RWPE1 (cell line): Measurements from ENCODE around the gene SLC4A1.

ENCODE experiments used
- CTCF ChIA-PET: fragments of 350-600 bp; sonication (Branson Sonifier 250); formaldehyde crosslinking; extraction: SDS; loops from one replicate; lab custom pipeline; 2021; lab: Yijun Ruan, JAX
- POLR2A ChIA-PET: fragments of 400-600 bp; formaldehyde crosslinking; extraction: SDS; loops from one replicate; lab custom pipeline; 2020; ENCODE audit warnings: antibody characterized with exemption; ENCODE audit not compliant: low non-redundant PET; lab: Yijun Ruan, JAX
- DNase-seq: peaks from one replicate; pipeline ENCODE4 v3.0.0; 2012; ENCODE audit warnings: low spot score
- H3K27ac ChIP-seq: fragments of 450-650 bp; 2 replicates; pipeline ENCODE4 v1.5.1; 2017
- TF ChIP-seq, protein P1 (sequence below): fragments of 450-650 bp; conservative IDR thresholded peaks from 2 replicates; pipeline ENCODE4 v1.5.1; 2017; ENCODE audit warnings: low read depth, mild to moderate bottlenecking

SLC4A1 gene

DNA sequence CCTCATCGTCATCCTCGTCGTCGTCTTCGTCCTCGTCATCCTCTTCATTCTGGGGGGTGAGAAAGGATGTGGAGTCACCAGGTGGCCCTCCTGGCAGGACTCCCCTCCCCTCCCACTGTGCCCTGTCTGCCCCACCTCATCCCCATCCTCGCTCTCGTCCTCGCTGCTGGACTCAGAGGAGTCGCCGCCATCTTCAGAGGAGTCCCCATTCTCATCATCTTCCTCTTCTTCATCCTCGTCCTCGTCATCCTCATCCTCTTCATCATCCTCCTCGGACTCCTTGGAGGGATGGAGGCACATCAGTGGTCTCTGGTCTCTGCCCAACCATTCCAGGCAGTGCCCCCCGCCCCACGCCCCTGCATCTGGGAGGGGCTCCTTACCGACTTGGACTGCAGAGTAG lies 60.6 kb downstream of the SLC4A1 start:
- TF ChIP-seq, protein P1, sequence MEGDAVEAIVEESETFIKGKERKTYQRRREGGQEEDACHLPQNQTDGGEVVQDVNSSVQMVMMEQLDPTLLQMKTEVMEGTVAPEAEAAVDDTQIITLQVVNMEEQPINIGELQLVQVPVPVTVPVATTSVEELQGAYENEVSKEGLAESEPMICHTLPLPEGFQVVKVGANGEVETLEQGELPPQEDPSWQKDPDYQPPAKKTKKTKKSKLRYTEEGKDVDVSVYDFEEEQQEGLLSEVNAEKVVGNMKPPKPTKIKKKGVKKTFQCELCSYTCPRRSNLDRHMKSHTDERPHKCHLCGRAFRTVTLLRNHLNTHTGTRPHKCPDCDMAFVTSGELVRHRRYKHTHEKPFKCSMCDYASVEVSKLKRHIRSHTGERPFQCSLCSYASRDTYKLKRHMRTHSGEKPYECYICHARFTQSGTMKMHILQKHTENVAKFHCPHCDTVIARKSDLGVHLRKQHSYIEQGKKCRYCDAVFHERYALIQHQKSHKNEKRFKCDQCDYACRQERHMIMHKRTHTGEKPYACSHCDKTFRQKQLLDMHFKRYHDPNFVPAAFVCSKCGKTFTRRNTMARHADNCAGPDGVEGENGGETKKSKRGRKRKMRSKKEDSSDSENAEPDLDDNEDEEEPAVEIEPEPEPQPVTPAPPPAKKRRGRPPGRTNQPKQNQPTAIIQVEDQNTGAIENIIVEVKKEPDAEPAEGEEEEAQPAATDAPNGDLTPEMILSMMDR: no peak
- POLR2A ChIA-PET: no interaction called here

DNA sequence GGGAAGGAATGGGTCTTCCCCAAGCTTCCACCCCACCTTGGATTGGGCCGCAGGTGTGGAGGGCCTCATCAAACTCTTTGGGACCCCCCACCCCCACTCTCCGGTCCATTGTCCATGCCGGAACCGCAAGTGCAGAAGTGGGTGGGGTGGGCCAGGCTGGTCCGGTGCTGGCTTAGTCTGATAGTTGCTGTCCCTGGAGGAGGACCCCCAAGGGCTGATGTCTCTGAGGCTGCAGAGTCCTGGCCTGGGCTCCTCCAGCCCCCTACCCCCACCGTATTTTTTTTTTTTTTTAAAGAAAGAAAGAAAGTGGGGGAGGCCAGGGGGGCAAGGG lies 61.1 kb downstream of the SLC4A1 start:
- POLR2A ChIA-PET: no interaction called here
- peak overlapping the region; percentile 79 for H3K27ac ChIP-seq
- CTCF ChIA-PET: interaction anchor here (0.7 kb wide), 1 partner anchor 145 kb away, joined by 3 read pairs; no protein-coding TSS in a partner anchor
- TF ChIP-seq, protein P1: no peak
- DNase-seq: no peak

More for the DNA sequence above, 60.6 kb downstream of the SLC4A1 start:
- H3K27ac ChIP-seq: peak overlapping the region; percentile 79
- CTCF ChIA-PET: no interaction called here
- no peak for DNase-seq

DNA sequence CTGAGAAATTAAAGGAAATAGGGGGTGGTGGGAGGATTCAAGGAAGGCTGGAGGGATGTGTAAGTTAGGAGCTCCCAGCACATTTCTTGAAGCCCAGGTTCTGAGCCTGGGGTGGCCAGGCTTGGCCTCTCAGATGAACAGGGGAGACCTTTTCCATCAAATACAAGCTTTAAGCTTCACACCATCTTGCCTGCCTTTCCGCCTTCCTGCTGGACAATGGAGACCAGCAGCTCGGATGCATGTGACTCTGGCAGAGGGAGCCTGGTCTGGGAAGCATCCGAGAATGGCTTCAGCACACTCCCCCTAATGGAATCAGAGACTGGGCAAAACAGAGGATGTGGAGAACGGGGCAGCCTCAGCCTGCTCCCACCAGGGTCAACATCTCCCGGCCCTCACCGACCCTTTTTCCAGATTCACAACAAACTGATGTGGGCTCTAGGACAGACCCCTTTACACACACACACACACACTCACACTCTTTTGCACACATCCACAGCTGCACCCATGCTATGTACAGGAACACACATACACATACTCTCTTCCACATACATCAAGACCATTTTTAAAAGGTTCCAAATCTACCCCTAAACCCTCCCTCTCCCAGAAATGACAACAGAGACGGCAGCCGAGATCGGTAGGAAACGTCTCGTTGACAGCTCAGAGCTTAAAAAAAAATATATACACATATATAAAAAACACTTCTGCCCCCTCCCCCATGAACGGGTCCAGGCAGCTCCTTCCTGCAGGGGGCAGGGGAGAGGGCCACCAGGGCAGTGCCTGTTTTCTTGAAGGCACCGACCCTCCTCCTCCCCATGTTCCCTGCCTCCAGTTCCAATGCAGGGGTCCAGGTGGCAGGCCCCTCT lies 61.7 kb downstream of the SLC4A1 start:
- H3K27ac ChIP-seq: peak overlapping the region; percentile 79
- POLR2A ChIA-PET: interaction anchor here (0.6 kb wide), 1 partner anchor 109 kb away, joined by 3 read pairs; no protein-coding TSS in a partner anchor
- TF ChIP-seq, protein P1: no peak
- CTCF ChIA-PET: interaction anchor here (0.6 to 1.2 kb wide), 4 partner anchors 10 to 145 kb away, joined by 3 to 4 read pairs (median 3); no protein-coding TSS in a partner anchor
- no peak for DNase-seq

DNA sequence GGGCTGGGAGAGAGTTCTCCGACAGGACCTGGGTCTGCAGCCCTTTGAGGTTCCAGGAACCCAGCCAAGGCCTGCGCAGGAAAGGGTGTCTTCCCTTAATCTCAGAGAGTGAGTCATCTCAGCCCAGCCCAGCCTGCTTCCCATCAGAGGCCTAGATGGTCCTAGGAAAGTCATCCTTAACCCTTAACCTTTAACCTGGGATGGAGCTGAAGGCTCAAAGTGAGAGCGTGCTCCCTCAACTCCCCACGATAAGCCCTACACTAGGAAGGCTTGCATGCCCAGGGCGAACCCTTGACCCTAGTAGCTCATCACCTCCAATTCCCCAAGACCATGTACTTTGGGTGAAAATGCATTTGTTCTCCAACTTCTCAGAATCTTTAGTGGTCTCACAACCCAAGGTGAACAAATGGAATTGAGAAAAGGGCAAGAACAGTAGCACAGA lies 63.5 kb downstream of the SLC4A1 start:
- peak overlapping the region; percentile 74 for H3K27ac ChIP-seq
- TF ChIP-seq, protein P1: no peak
- POLR2A ChIA-PET: interaction anchor here (1.3 kb wide), 1 partner anchor 18 kb away, joined by 4 read pairs; the partner anchor contains the start of gene TMUB2
- peak; percentile 57 for DNase-seq
- CTCF ChIA-PET: interaction anchor here (0.7 kb wide), 1 partner anchor 16 kb away, joined by 5 read pairs; no protein-coding TSS in a partner anchor

DNA sequence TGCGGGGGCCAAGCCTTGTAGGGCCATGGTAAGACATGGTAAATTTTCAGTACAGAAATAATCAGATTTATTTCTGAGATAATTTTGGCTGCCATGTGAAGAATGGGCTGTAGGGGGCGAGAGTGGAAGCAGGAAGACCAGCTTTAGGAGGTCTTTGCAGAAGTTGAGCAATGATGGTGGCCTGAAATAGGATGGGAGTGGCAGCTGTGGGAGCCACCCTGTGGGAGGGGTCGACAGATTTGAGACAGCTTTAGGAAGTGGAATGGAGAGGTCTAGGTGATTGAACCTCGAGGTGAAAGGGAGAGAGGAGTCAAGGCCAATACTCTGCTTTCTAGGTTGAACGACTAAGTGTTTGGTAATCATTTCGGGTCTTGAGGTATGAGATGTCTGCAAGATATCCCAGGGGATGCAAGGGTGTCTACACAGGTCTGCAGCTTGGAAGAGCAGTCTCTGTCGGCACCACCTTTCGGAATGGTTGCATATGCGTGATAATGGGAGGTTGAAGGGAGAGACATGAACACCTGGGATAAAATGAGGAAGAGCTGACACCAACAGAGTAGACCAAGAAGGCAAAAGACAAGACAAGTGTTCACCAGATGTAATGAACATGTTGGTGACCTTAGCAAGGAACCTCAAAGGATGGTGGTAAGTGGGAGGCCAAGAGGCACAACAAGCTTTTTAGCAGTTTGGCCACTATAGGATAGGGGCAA lies 64.0 kb downstream of the SLC4A1 start:
- TF ChIP-seq, protein P1: peak; percentile 44
- POLR2A ChIA-PET: interaction anchor here (1.3 kb wide), 1 partner anchor 17 kb away, joined by 4 read pairs; the partner anchor contains the start of gene TMUB2
- CTCF ChIA-PET: interaction anchor here (0.6 to 0.7 kb wide), 2 partner anchors 15 to 315 kb away, joined by 5 read pairs; no protein-coding TSS in a partner anchor
- peak overlapping the region; percentile 74 for H3K27ac ChIP-seq
- DNase-seq: no peak

DNA sequence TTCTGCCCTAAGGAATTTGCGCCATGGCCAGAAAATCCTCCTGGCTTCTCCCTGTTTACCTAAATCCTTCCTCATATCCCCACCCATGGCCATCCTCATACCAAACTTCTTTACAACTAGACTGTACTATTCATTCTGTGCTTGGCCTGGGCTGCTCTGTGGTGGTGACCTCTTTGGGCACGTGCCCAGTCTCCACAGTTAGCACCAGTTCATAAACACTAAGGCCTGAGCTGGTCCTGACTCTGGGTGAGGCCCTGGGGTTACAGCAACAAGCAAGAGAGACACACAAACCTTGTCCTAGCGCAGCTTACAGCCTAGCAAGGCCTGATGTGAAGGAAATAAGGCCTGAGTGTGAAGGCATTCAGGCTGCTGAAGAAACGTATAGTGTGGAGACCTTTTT lies 65.2 kb downstream of the SLC4A1 start:
- POLR2A ChIA-PET: no interaction called here

More for the DNA sequence above, 65.2 kb downstream of the SLC4A1 start:
- DNase-seq: no peak
- H3K27ac ChIP-seq: peak overlapping the region; percentile 40
- TF ChIP-seq, protein P1: no peak
- CTCF ChIA-PET: no interaction called here
